GM18870 (cell line): Measurements from ENCODE around the gene BCR.

Experiments
- ATAC-seq: cut with Tn5 transposase; IDR thresholded peaks from one replicate; pipeline ENCODE4 v1.9.1; 2021; ENCODE audit warnings: moderate library complexity; ENCODE audit not compliant: unreplicated experiment

The BCR gene

GRCh38 chr22:23227380-23227779, 47.1 kb downstream of the BCR start:
- ATAC-seq: no peak

- no peak for ATAC-seq
These were observed 48.2 kb downstream of the BCR start for GRCh38 chr22:23228503-23228902.

GRCh38 chr22:23229646-23230045, 49.3 kb downstream of the BCR start:
- no peak for ATAC-seq

GRCh38 chr22:23230348-23231068, 50.2 kb downstream of the BCR start:
- no peak for ATAC-seq

- ATAC-seq: no peak
These were observed 51.3 kb downstream of the BCR start for GRCh38 chr22:23231471-23232093.

GRCh38 chr22:23232094-23232905, 52.0 kb downstream of the BCR start:
- ATAC-seq: no peak

- no peak for ATAC-seq
These were observed 52.8 kb downstream of the BCR start for GRCh38 chr22:23233084-23233531.

- no peak for ATAC-seq
These were observed 53.6 kb downstream of the BCR start for GRCh38 chr22:23233752-23234408.

- ATAC-seq: no peak
These were observed 54.3 kb downstream of the BCR start for GRCh38 chr22:23234409-23235161.

GRCh38 chr22:23235425-23235824, 55.1 kb downstream of the BCR start:
- ATAC-seq: no peak

- ATAC-seq: no peak
These were observed 55.7 kb downstream of the BCR start for GRCh38 chr22:23236026-23236425.

GRCh38 chr22:23236440-23237184, 56.3 kb downstream of the BCR start:
- ATAC-seq: no peak

- ATAC-seq: no peak
These were observed 57.0 kb downstream of the BCR start for GRCh38 chr22:23237201-23237798.

- no peak for ATAC-seq
These were observed 57.5 kb downstream of the BCR start for GRCh38 chr22:23237841-23238240.

- no peak for ATAC-seq
These were observed 58.4 kb downstream of the BCR start for GRCh38 chr22:23238707-23239106.

GRCh38 chr22:23239429-23239828, 59.1 kb downstream of the BCR start:
- no peak for ATAC-seq

GRCh38 chr22:23240639-23241389, 60.5 kb downstream of the BCR start:
- ATAC-seq: no peak

- no peak for ATAC-seq
These were observed 61.5 kb downstream of the BCR start for GRCh38 chr22:23241562-23242472.
